OCI-LY3 (cell line): ENCODE results near the gene NCKAP1.

ENCODE experiments used
- H2AFZ ChIP-seq: fragments of 200-600, 300-600 bp; shearing (Covaris generic); 2 replicates; pipeline ENCODE4 v1.6.0; 2014; ENCODE audit warnings: antibody characterized with exemption, low read depth, low read length
- H3K27ac ChIP-seq: fragments of 200-600, 300-600 bp; sonication (generic); 2 replicates; pipeline ENCODE4 v1.5.1; 2014; ENCODE audit warnings: mild to moderate bottlenecking, low read length, moderate library complexity, mixed read lengths
- H3K27me3 ChIP-seq: fragments of 200-600, 300-600 bp; sonication (generic); 2 replicates; pipeline ENCODE4 v1.6.1; 2014; ENCODE audit warnings: low read depth, low read length, mixed read lengths
- H3K36me3 ChIP-seq: fragments of 200-600, 300-600 bp; sonication (generic); replicated peaks from 2 replicates; pipeline ENCODE3; 2014; ENCODE audit warnings: low read depth, low read length, mixed read lengths
- H3K4me1 ChIP-seq: fragments of 300-600, 200-600 bp; sonication (generic); 2 replicates; pipeline ENCODE4 v1.6.1; 2014; ENCODE audit warnings: low read length, mixed read lengths
- H3K4me2 ChIP-seq: fragments of 200-600, 300-600 bp; sonication (generic); 2 replicates; pipeline ENCODE4 v1.6.1; 2014; ENCODE audit warnings: low read length, mixed read lengths
- H3K4me3 ChIP-seq: fragments of 300-600, 200-600 bp; sonication (generic); 2 replicates; pipeline ENCODE4 v1.5.1; 2014; ENCODE audit warnings: antibody characterized with exemption, mild to moderate bottlenecking, low read length, moderate library complexity
- H3K79me2 ChIP-seq: fragments of 300-600, 200-600 bp; shearing (Covaris generic); 2 replicates; pipeline ENCODE4 v1.6.1; 2014; ENCODE audit warnings: mild to moderate bottlenecking, low read length, mixed read lengths
- H3K9ac ChIP-seq: fragments of 300-600, 200-600 bp; shearing (Covaris generic); 2 replicates; pipeline ENCODE4 v1.6.0; 2014; ENCODE audit warnings: mild to moderate bottlenecking, low read length, moderate library complexity
- H3K9me3 ChIP-seq: fragments of 200-600, 300-600 bp; shearing (Covaris generic); 2 replicates; pipeline ENCODE4 v1.6.1; 2014; ENCODE audit warnings: low read length, mixed read lengths; ENCODE audit not compliant: insufficient read depth
- H4K20me1 ChIP-seq: fragments of 200-600, 300-600 bp; sonication (generic); 2 replicates; pipeline ENCODE4 v1.6.1; 2016; ENCODE audit warnings: low read length, mixed read lengths; ENCODE audit not compliant: insufficient read depth
- EZH2phosphoT487 ChIP-seq: fragments of 200-600 bp; shearing (Covaris generic); IDR thresholded peaks from 2 replicates; pipeline ENCODE4 v1.6.1; 2018; ENCODE audit warnings: antibody characterized with exemption, mixed run types, low read depth
- TF ChIP-seq, protein P1 (sequence below): fragments of 200-600, 300-600 bp; sonication (generic); IDR thresholded peaks from 2 replicates; pipeline ENCODE4 v1.5.1; 2014; ENCODE audit warnings: antibody characterized with exemption, low read length, low read depth

NCKAP1 gene

GRCh38 chr2:182860858-182861257 lies 177.4 kb downstream of the NCKAP1 start:
- no peak overlapping the region for H3K27ac ChIP-seq
- H3K4me3 ChIP-seq = no peak overlapping the region
- H3K9me3 ChIP-seq = no peaks in the 10 kb centered on the region
- TF ChIP-seq EZH2phosphoT487 = no peak
- TF ChIP-seq, protein P1, sequence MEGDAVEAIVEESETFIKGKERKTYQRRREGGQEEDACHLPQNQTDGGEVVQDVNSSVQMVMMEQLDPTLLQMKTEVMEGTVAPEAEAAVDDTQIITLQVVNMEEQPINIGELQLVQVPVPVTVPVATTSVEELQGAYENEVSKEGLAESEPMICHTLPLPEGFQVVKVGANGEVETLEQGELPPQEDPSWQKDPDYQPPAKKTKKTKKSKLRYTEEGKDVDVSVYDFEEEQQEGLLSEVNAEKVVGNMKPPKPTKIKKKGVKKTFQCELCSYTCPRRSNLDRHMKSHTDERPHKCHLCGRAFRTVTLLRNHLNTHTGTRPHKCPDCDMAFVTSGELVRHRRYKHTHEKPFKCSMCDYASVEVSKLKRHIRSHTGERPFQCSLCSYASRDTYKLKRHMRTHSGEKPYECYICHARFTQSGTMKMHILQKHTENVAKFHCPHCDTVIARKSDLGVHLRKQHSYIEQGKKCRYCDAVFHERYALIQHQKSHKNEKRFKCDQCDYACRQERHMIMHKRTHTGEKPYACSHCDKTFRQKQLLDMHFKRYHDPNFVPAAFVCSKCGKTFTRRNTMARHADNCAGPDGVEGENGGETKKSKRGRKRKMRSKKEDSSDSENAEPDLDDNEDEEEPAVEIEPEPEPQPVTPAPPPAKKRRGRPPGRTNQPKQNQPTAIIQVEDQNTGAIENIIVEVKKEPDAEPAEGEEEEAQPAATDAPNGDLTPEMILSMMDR = no peak
- H2AFZ ChIP-seq = no peak overlapping the region
- H3K36me3 ChIP-seq = no peaks in the 10 kb centered on the region
- no peak overlapping the region for H3K9ac ChIP-seq
- H3K27me3 ChIP-seq = peaks cover 5% of the 10 kb centered on the region; the same call in 1 of the 2 replicates
- H3K4me2 ChIP-seq = no peak overlapping the region
- H4K20me1 ChIP-seq = no peaks in the 10 kb centered on the region
- H3K79me2 ChIP-seq = no peaks in the 10 kb centered on the region
- no peaks in the 10 kb centered on the region for H3K4me1 ChIP-seq
